HepG2 (cell line): ENCODE measurements around the gene GJD3. TPM values are rescaled to one million over a fixed set of nuclear protein-coding genes. Genes with fewer than 3 reads are reported as not detected.
"Not testable (repeated sequence)": the region's sequence is repeated elsewhere in the genome, so short reads cannot be mapped to it uniquely, and the experiment has no call there.

ENCODE experiments used
- ATAC-seq: fragments of 200-7000 bp; cut with Tn5 transposase; 3 replicates; pipeline ENCODE4 v1.9.1; 2020; ENCODE audit warnings: mild to moderate bottlenecking, moderate library complexity
- BruUV-seq: library from RNA; stranded (reverse); fragments of 400-500 nt; replicated peaks from 2 replicates; lab custom pipeline; 2021; lab: Mats Ljungman, UMichigan
- CTCF ChIA-PET: fragments of 300-600 bp; formaldehyde crosslinking; extraction: SDS; loops from one replicate; lab custom pipeline; 2021; ENCODE audit warnings: low total read pairs, inconsistent platforms, low intra/inter-chr PET ratio; lab: Yijun Ruan, JAX
- POLR2A ChIA-PET: fragments of 350-600 bp; sonication (Branson Sonifier 250); formaldehyde crosslinking; loops from one replicate; lab custom pipeline; 2020; ENCODE audit warnings: antibody characterized with exemption, inconsistent platforms; lab: Yijun Ruan, JAX
- DNase-seq: peaks from one replicate; pipeline ENCODE4 v3.0.0-alpha.2; 2015; ENCODE audit warnings: low spot score
- FAIRE-seq: peaks from 3 replicates; lab custom pipeline; 2011; peaks lifted over from hg19 to GRCh38; lab: Jason Lieb, UNC
- H2AFZ ChIP-seq: one replicate; pipeline ENCODE4 v1.6.1; 2011; ENCODE audit warnings: low read length, inconsistent platforms
- H3K27ac ChIP-seq: fragments of 300-600 bp; 3 replicates; pipeline ENCODE4 v1.8.0; 2011; ENCODE audit warnings: mixed run types, mild to moderate bottlenecking, mixed read lengths, low read length, inconsistent platforms; ENCODE audit not compliant: insufficient read depth; ENCODE audit errors: extremely low read length
- H3K27me3 ChIP-seq, 2 experiments: fragments of 200-600 bp in 1 of 2; 2 replicates in 1 of 2; 3 replicates in 1 of 2; pipeline versions ENCODE4 v1.6.0 to v1.8.0; 2011; ENCODE audit warnings: low read length in 2 of 2, mild to moderate bottlenecking in 2 of 2, moderate library complexity in 2 of 2, inconsistent platforms in 1 of 2; ENCODE audit not compliant: insufficient read depth in 2 of 2, control insufficient read depth in 1 of 2
- H3K36me3 ChIP-seq, 2 experiments: fragments of 200-600 bp in 1 of 2; replicated peaks in 1 of 2; 2 replicates in 1 of 2; 3 replicates in 1 of 2; pipeline versions ENCODE4 v1.5.1 to v1.8.0; 2011; ENCODE audit warnings: low read length in 2 of 2, inconsistent platforms in 1 of 2; ENCODE audit not compliant: insufficient read depth in 2 of 2, control insufficient read depth in 1 of 2
- H3K4me1 ChIP-seq: 2 replicates; pipeline ENCODE4 v1.5.1; 2012; ENCODE audit warnings: low read length, inconsistent platforms; ENCODE audit not compliant: insufficient read depth
- H3K4me2 ChIP-seq: 2 replicates; pipeline ENCODE4 v1.6.0; 2011; ENCODE audit warnings: low read depth, low read length, inconsistent platforms
- H3K4me3 ChIP-seq, 3 experiments: fragments of 200-600 bp in 1 of 3; sonication (generic), shearing (Covaris generic) in 1 of 3; replicated peaks in 1 of 3; 2 replicates each; pipeline ENCODE4 v1.5.1; 2011 to 2016; ENCODE audit warnings: low read length in 3 of 3, inconsistent platforms in 2 of 3, low read depth in 2 of 3, mild to moderate bottlenecking in 2 of 3, control low read depth in 1 of 3, mixed read lengths in 1 of 3; ENCODE audit not compliant: insufficient read depth in 1 of 3
- H3K79me2 ChIP-seq: one replicate; pipeline ENCODE4 v1.6.1; 2011; ENCODE audit warnings: low read length, inconsistent platforms; ENCODE audit not compliant: insufficient read depth
- H3K9ac ChIP-seq: 2 replicates; pipeline ENCODE4 v1.6.0; 2011; ENCODE audit warnings: mild to moderate bottlenecking, low read depth, low read length, inconsistent platforms; ENCODE audit not compliant: insufficient read depth
- H3K9me3 ChIP-seq: 2 replicates; pipeline ENCODE4 v1.5.1; 2012; ENCODE audit warnings: mild to moderate bottlenecking, low read length
- H4K20me1 ChIP-seq: 2 replicates; pipeline ENCODE4 v1.6.0; 2011; ENCODE audit warnings: inconsistent platforms, mild to moderate bottlenecking, low read length, moderate library complexity; ENCODE audit not compliant: insufficient read depth
- CBX5 ChIP-seq: sonication (generic); formaldehyde crosslinking; IDR thresholded peaks from 2 replicates; pipeline ENCODE4 v1.4.0; 2020; ENCODE audit warnings: missing genetic modification reagents, borderline replicate concordance
- DNMT3B ChIP-seq: conservative IDR thresholded peaks from 2 replicates; pipeline ENCODE4 v1.6.1; 2016; ENCODE audit warnings: missing biosample characterization, control low read depth
- HNRNPUL1 ChIP-seq: fragments of 200-400 bp; formaldehyde crosslinking; IDR thresholded peaks from 2 replicates; pipeline ENCODE4 v1.6.1; 2017; ENCODE audit warnings: low read depth, mild to moderate bottlenecking, low read length, moderate library complexity
- NCOA2 ChIP-seq: sonication (generic); formaldehyde crosslinking; IDR thresholded peaks from 2 replicates; pipeline ENCODE4 v1.8.0; 2022; ENCODE audit warnings: inconsistent platforms
- NR2F6 ChIP-seq, 2 experiments: IDR thresholded peaks; 2 replicates each; pipeline ENCODE4 v1.6.1; 2016; ENCODE audit warnings: antibody characterized with exemption in 1 of 2, mild to moderate bottlenecking in 1 of 2
- SOX13 ChIP-seq, 3 experiments: fragments of 450-650 bp in 1 of 3; sonication (generic) in 1 of 3; formaldehyde crosslinking in 1 of 3; IDR thresholded peaks in 2 of 3; conservative IDR thresholded peaks in 1 of 3; 2 replicates each; pipeline versions ENCODE4 v1.5.0 to v1.6.1; 2016 to 2020; ENCODE audit warnings: antibody characterized with exemption in 1 of 3, mild to moderate bottlenecking in 1 of 3, missing compliant biosample characterization in 1 of 3, missing genetic modification reagents in 1 of 3, moderate library complexity in 1 of 3
- SOX5 ChIP-seq: IDR thresholded peaks from 2 replicates; pipeline ENCODE4 v1.6.1; 2016; ENCODE audit warnings: borderline replicate concordance
- SOX6 ChIP-seq, 2 experiments: fragments of 450-650 bp in 1 of 2; sonication (generic) in 1 of 2; formaldehyde crosslinking in 1 of 2; IDR thresholded peaks; 2 replicates each; pipeline versions ENCODE4 v1.4.0 to v1.6.1; 2017 to 2020; ENCODE audit warnings: antibody characterized with exemption in 1 of 2, mild to moderate bottlenecking in 1 of 2, missing genetic modification reagents in 1 of 2
- ZNF331 ChIP-seq: sonication (generic); formaldehyde crosslinking; IDR thresholded peaks from 2 replicates; pipeline ENCODE4 v1.4.0; 2020; ENCODE audit warnings: missing genetic modification reagents
- ZNF343 ChIP-seq: sonication (generic); formaldehyde crosslinking; IDR thresholded peaks from 2 replicates; pipeline ENCODE4 v1.4.0; 2020; ENCODE audit warnings: mild to moderate bottlenecking, missing genetic modification reagents
- WGBS: methylation state at CpG from one replicate; pipeline ENCODE4 v1.1.6; 2017; ENCODE audit warnings: low lambda C conversion rate; 5-methylcytosine and 5-hydroxymethylcytosine counted together
- in situ Hi-C: cut with HindIII; loops from 2 replicates; pipeline ENCODE4 v1.10.0; 2017; ENCODE audit warnings: low pct_unique_long_range_greater_than_20kb; ENCODE audit not compliant: extremely low pct_ligation_motif_present
- intact Hi-C: fragments of 100-400 bp; cut with micrococcal nuclease; formaldehyde crosslinking; loops from one replicate; pipeline ENCODE4 v1.10.0; 2022; ENCODE audit not compliant: unreplicated experiment
- polyA plus RNA-seq, 8 experiments: library from polyadenylated mRNA; depleted of rRNA in 3 of 8; stranded (reverse) in 7 of 8; unstranded in 1 of 8; fragments of >200 nt; fragmentation: Illumina TruSeq in 4 of 8; extraction: Trizol in 4 of 8; gene quantifications; 2 replicates each; pipeline versions ENCODE4 v1.2.1 to v1.2.3, GENCODE V29; 2011 to 2016; ENCODE audit warnings: low read depth in 4 of 8, missing spikeins in 1 of 8, mixed read lengths in 1 of 8; ENCODE audit not compliant: insufficient read depth in 1 of 8
- total RNA-seq, 5 experiments: library from RNA; depleted of rRNA; stranded (reverse); fragments of >200 nt; fragmentation: Illumina TruSeq; extraction: Trizol; gene quantifications; 2 replicates each; pipeline ENCODE4 v1.2.3, GENCODE V29; 2016; ENCODE audit warnings: low read depth in 1 of 5
- TF ChIP-seq, protein P1 (sequence below): sonication (generic); formaldehyde crosslinking; IDR thresholded peaks from 2 replicates; pipeline ENCODE4 v1.4.0; 2020; ENCODE audit warnings: mild to moderate bottlenecking, missing genetic modification reagents
- TF ChIP-seq, protein P2 (sequence below), 2 experiments: sonication (generic) in 1 of 2; formaldehyde crosslinking in 1 of 2; IDR thresholded peaks; 2 replicates each; pipeline versions ENCODE4 v1.4.0 to v1.6.1; 2016 to 2020; ENCODE audit warnings: borderline replicate concordance in 1 of 2, low read depth in 1 of 2, mild to moderate bottlenecking in 1 of 2, missing genetic modification reagents in 1 of 2
- TF ChIP-seq, protein P3 (sequence below): sonication (generic); formaldehyde crosslinking; IDR thresholded peaks from 2 replicates; pipeline ENCODE4 v1.4.0; 2020; ENCODE audit warnings: missing genetic modification reagents

Gene GJD3
- total and polyA plus RNA-seq, 2 of the 13 experiments (the other 11 are each of a cell fraction or from before 2014, with no cell fraction given): not detected

DNA sequence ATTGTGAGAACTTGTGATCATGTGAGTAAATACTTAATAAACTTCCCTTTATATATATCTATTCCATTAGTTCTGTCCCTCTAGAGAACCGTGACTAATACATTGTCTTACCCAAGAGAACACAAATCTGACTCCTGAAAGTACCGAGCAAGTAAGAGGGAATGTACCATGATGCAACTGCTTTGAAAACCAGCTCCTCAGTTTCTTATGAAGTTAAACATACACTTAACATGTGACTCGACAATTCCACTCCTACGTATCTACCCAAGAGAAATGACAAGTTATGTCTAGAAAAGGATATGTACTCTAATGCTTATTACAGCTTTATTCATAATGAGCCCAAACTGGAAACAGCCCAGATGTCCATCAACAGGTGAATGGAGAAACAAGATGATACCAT lies 8.8 kb upstream of the GJD3 start (continued):
- TF ChIP-seq, protein P1, sequence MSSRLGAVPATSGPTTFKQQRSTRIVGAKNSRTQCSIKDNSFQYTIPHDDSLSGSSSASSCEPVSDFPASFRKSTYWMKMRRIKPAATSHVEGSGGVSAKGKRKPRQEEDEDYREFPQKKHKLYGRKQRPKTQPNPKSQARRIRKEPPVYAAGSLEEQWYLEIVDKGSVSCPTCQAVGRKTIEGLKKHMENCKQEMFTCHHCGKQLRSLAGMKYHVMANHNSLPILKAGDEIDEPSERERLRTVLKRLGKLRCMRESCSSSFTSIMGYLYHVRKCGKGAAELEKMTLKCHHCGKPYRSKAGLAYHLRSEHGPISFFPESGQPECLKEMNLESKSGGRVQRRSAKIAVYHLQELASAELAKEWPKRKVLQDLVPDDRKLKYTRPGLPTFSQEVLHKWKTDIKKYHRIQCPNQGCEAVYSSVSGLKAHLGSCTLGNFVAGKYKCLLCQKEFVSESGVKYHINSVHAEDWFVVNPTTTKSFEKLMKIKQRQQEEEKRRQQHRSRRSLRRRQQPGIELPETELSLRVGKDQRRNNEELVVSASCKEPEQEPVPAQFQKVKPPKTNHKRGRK: no peak
- no peak for TF ChIP-seq ZNF343 (CRISPR knock-in tag)
- TF ChIP-seq DNMT3B (CRISPR knock-in tag): no peak

DNA sequence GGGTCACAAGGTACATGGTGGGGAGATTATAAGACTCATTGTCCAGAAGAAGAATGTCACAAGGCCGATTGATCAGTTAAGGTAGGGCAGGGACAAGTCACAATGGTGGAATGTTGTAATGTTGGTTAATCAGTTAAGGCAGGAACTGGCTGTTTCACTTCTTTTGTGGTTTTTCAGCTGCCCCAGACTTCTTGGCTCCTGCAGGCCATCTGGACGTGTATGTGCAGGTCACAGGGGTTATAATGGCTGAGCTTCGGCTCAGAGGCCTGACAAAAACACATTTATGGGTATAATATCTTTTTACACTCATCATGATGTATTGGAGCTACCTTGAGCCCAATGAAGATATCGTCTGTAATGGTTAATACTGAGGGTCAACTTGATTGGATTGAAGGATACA lies 8.1 kb upstream of the GJD3 start:
- H3K27me3 ChIP-seq; in situ Hi-C loops; H3K4me3 ChIP-seq; H3K4me2 ChIP-seq; POLR2A ChIA-PET; H3K79me2 ChIP-seq; H4K20me1 ChIP-seq; intact Hi-C loops; H3K9me3 ChIP-seq; H3K36me3 ChIP-seq; H3K9ac ChIP-seq; H3K27ac ChIP-seq; CTCF ChIA-PET; H2AFZ ChIP-seq; ATAC-seq; FAIRE-seq; BruUV-seq; TF ChIP-seq SOX6 (IDR thresholded peaks at IDR 0.05): not testable (repeated sequence)
- H3K4me1 ChIP-seq: peaks cover 22% of the 10 kb centered on the region
- WGBS: 33% methylated on average over 4 of the region's 4 CpGs
- DNase-seq: peak; percentile 68
- peak; percentile 54; the same call in 1 of the 2 replicates for TF ChIP-seq SOX5 (CRISPR knock-in tag)
- 0 out of 2 replicates have a peak, but pooled peaks have one; percentile 35 for TF ChIP-seq HNRNPUL1
- TF ChIP-seq SOX6 (CRISPR knock-in tag; IDR thresholded peaks at IDR 0.05): peak; percentile 22; the same call in 1 of the 2 replicates
- peak; percentile 50; the same call in 1 of the 2 replicates for TF ChIP-seq ZNF331
- TF ChIP-seq NR2F6 (IDR thresholded peaks at IDR 0.05): peak; percentile 35; the same call in 1 of the 2 replicates
- peak; percentile 21; the same call in 1 of the 2 replicates for TF ChIP-seq NR2F6 (CRISPR knock-in tag; IDR thresholded peaks at IDR 0.05)
- peak; percentile 55; the same call in 1 of the 2 replicates for TF ChIP-seq CBX5 (CRISPR knock-in tag)
- TF ChIP-seq NCOA2: 0 out of 2 replicates have a peak, but pooled peaks have one; percentile 42
- TF ChIP-seq, protein P2, sequence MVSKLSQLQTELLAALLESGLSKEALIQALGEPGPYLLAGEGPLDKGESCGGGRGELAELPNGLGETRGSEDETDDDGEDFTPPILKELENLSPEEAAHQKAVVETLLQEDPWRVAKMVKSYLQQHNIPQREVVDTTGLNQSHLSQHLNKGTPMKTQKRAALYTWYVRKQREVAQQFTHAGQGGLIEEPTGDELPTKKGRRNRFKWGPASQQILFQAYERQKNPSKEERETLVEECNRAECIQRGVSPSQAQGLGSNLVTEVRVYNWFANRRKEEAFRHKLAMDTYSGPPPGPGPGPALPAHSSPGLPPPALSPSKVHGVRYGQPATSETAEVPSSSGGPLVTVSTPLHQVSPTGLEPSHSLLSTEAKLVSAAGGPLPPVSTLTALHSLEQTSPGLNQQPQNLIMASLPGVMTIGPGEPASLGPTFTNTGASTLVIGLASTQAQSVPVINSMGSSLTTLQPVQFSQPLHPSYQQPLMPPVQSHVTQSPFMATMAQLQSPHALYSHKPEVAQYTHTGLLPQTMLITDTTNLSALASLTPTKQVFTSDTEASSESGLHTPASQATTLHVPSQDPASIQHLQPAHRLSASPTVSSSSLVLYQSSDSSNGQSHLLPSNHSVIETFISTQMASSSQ (IDR thresholded peaks at IDR 0.05; ENCODE audit: low read depth): peak; percentile 77
- TF ChIP-seq, protein P2 (CRISPR knock-in tag; IDR thresholded peaks at IDR 0.05; ENCODE audit: borderline replicate concordance): peak; percentile 87
- TF ChIP-seq, protein P3, sequence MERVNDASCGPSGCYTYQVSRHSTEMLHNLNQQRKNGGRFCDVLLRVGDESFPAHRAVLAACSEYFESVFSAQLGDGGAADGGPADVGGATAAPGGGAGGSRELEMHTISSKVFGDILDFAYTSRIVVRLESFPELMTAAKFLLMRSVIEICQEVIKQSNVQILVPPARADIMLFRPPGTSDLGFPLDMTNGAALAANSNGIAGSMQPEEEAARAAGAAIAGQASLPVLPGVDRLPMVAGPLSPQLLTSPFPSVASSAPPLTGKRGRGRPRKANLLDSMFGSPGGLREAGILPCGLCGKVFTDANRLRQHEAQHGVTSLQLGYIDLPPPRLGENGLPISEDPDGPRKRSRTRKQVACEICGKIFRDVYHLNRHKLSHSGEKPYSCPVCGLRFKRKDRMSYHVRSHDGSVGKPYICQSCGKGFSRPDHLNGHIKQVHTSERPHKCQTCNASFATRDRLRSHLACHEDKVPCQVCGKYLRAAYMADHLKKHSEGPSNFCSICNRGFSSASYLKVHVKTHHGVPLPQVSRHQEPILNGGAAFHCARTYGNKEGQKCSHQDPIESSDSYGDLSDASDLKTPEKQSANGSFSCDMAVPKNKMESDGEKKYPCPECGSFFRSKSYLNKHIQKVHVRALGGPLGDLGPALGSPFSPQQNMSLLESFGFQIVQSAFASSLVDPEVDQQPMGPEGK (CRISPR knock-in tag): peak; percentile 32; the same call in 1 of the 2 replicates
- peak; percentile 59; the same call in 1 of the 2 replicates for TF ChIP-seq SOX13 (IDR thresholded peaks at IDR 0.05)
- TF ChIP-seq SOX13 (CRISPR knock-in tag; conservative IDR thresholded peaks at IDR 0.05 in 1 of 2, IDR thresholded peaks at IDR 0.05 in 1 of 2): peak in 1 of 2 experiments; percentile 86; a peak in 2 of 4 replicates
